Measurements from ENCODE around the gene METTL25. TPM values are rescaled to one million over a fixed set of nuclear protein-coding genes. Genes with fewer than 3 reads are reported as not detected.

METTL25 gene
- total and polyA plus RNA-seq, 5 experiments from 2014 or later, result 8.2 to 20.3 (median 12.4) TPM

GRCh38 chr12:82476511-82476910, 118.2 kb downstream of the METTL25 start:
- DNase-seq (no peak), ATAC-seq (no peak)
- POLR2A ChIA-PET, result no interaction called here
- H3K36me3 Mint-ChIP-seq, result peaks cover 36 to 68% (median 57%) of the 10 kb centered on the region in 3 donors
- H3K4me3 Mint-ChIP-seq, result no peak overlapping the region
- H3K9me3 Mint-ChIP-seq, result peaks cover 0 to 32% (median 13%) of the 10 kb centered on the region in 9 donors
- H3K27me3 Mint-ChIP-seq, result no peaks in the 10 kb centered on the region
- peaks cover 0 to 3% (median under 1%) of the 10 kb centered on the region in 4 donors for H3K4me1 Mint-ChIP-seq
- no peak overlapping the region for H3K27ac Mint-ChIP-seq

- peaks cover 10 to 39% (median 25%) of the 10 kb centered on the region in 9 donors for H3K9me3 Mint-ChIP-seq
- no peak for DNase-seq
- H3K4me3 Mint-ChIP-seq, result no peak overlapping the region
- H3K27me3 Mint-ChIP-seq, result no peaks in the 10 kb centered on the region
- H3K4me1 Mint-ChIP-seq, result peaks cover 0 to 2% (median 0%) of the 10 kb centered on the region in 4 donors
- H3K36me3 Mint-ChIP-seq, result peaks cover 28 to 46% (median 37%) of the 10 kb centered on the region in 3 donors
- no peak for ATAC-seq
- no peak overlapping the region for H3K27ac Mint-ChIP-seq
- POLR2A ChIA-PET, result no interaction called here
Observed at GRCh38 chr12:82479511-82479910, 121.2 kb downstream of the METTL25 start.

- no peak for DNase-seq
- Mint-ChIP-seq H3K4me3 (no peak overlapping the region), H3K36me3 (peaks cover 21 to 38% (median 32%) of the 10 kb centered on the region in 3 donors), H3K9me3 (peaks cover 14 to 47% (median 29%) of the 10 kb centered on the region in 9 donors), H3K27ac (no peak overlapping the region), H3K4me1 (no peaks in the 10 kb centered on the region), H3K27me3 (no peaks in the 10 kb centered on the region)
- POLR2A ChIA-PET, result no interaction called here
- no peak for ATAC-seq
Observed at GRCh38 chr12:82480606-82481005, 122.3 kb downstream of the METTL25 start.

GRCh38 chr12:82481954-82482353, 123.6 kb downstream of the METTL25 start:
- no peak for DNase-seq
- Mint-ChIP-seq H3K27ac (no peak overlapping the region), H3K4me1 (no peaks in the 10 kb centered on the region), H3K9me3 (peaks cover 14 to 60% (median 37%) of the 10 kb centered on the region in 9 donors), H3K36me3 (peaks cover 17 to 32% (median 29%) of the 10 kb centered on the region in 3 donors), H3K27me3 (no peaks in the 10 kb centered on the region), H3K4me3 (no peak overlapping the region)
- no peak for ATAC-seq
- POLR2A ChIA-PET, result no interaction called here

GRCh38 chr12:82486524-82487235, 128.4 kb downstream of the METTL25 start:
- no peaks in the 10 kb centered on the region for H3K4me1 Mint-ChIP-seq

GRCh38 chr12:82504409-82504808, 146.1 kb downstream of the METTL25 start:
- H3K27ac Mint-ChIP-seq, result no peak overlapping the region
- no peak for ATAC-seq
- POLR2A ChIA-PET, result no interaction called here

More at GRCh38 chr12:82486524-82487235, 128.4 kb downstream of the METTL25 start:
- Mint-ChIP-seq H3K36me3 (peaks cover 0 to 38% (median 7%) of the 10 kb centered on the region in 3 donors), H3K27me3 (no peaks in the 10 kb centered on the region), H3K4me3 (no peak overlapping the region), H3K27ac (no peak overlapping the region), H3K9me3 (peaks cover 25 to 83% (median 52%) of the 10 kb centered on the region in 9 donors)
- no peak for DNase-seq
- POLR2A ChIA-PET, result no interaction called here
- no peak for ATAC-seq

GRCh38 chr12:82505150-82505549, 146.8 kb downstream of the METTL25 start:
- POLR2A ChIA-PET, result no interaction called here
- H3K4me1 Mint-ChIP-seq, result no peaks in the 10 kb centered on the region
- no peaks in the 10 kb centered on the region for H3K36me3 Mint-ChIP-seq
- no peak overlapping the region for H3K4me3 Mint-ChIP-seq
- no peak overlapping the region for H3K27ac Mint-ChIP-seq
- no peaks in the 10 kb centered on the region for H3K9me3 Mint-ChIP-seq
- peaks cover 6 to 29% (median 11%) of the 10 kb centered on the region in 5 donors for H3K27me3 Mint-ChIP-seq
- DNase-seq, result no peak
- ATAC-seq, result no peak

More at GRCh38 chr12:82504409-82504808, 146.1 kb downstream of the METTL25 start:
- H3K4me1 Mint-ChIP-seq, result no peaks in the 10 kb centered on the region
- DNase-seq, result no peak
- H3K9me3 Mint-ChIP-seq, result no peaks in the 10 kb centered on the region
- H3K27me3 Mint-ChIP-seq, result peaks cover 6 to 29% (median 11%) of the 10 kb centered on the region in 5 donors
- H3K4me3 Mint-ChIP-seq, result no peak overlapping the region
- H3K36me3 Mint-ChIP-seq, result peaks cover 0 to under 1% (median 0%) of the 10 kb centered on the region in 3 donors

GRCh38 chr12:82507686-82508085, 149.4 kb downstream of the METTL25 start:
- POLR2A ChIA-PET, result no interaction called here
- Mint-ChIP-seq H3K36me3 (no peaks in the 10 kb centered on the region), H3K4me3 (no peak overlapping the region), H3K27ac (no peak overlapping the region), H3K27me3 (peaks cover 3 to 23% (median 11%) of the 10 kb centered on the region in 5 donors), H3K4me1 (no peaks in the 10 kb centered on the region), H3K9me3 (no peaks in the 10 kb centered on the region)
- ATAC-seq, result no peak
- no peak for DNase-seq

- POLR2A ChIA-PET, result no interaction called here
- ATAC-seq, result no peak
- H3K4me1 Mint-ChIP-seq, result no peaks in the 10 kb centered on the region
- H3K27me3 Mint-ChIP-seq, result peaks cover 0 to 3% (median 0%) of the 10 kb centered on the region in 5 donors
- H3K9me3 Mint-ChIP-seq, result no peaks in the 10 kb centered on the region
- H3K4me3 Mint-ChIP-seq, result no peak overlapping the region
- no peak overlapping the region for H3K27ac Mint-ChIP-seq
- DNase-seq, result no peak
- no peaks in the 10 kb centered on the region for H3K36me3 Mint-ChIP-seq
Observed at GRCh38 chr12:82510386-82510785, 152.1 kb downstream of the METTL25 start.

GRCh38 chr12:82514880-82515279, 156.6 kb downstream of the METTL25 start:
- POLR2A ChIA-PET, result no interaction called here
- Mint-ChIP-seq H3K36me3 (no peaks in the 10 kb centered on the region), H3K4me1 (no peaks in the 10 kb centered on the region), H3K4me3 (no peak overlapping the region), H3K27me3 (peaks cover 0 to 3% (median 0%) of the 10 kb centered on the region in 5 donors), H3K27ac (no peak overlapping the region), H3K9me3 (peaks cover 0 to 2% (median 0%) of the 10 kb centered on the region in 9 donors)
- DNase-seq, result no peak
- no peak for ATAC-seq

GRCh38 chr12:82515652-82516051, 157.3 kb downstream of the METTL25 start:
- DNase-seq, result no peak
- H3K36me3 Mint-ChIP-seq, result no peaks in the 10 kb centered on the region
- no peak overlapping the region for H3K4me3 Mint-ChIP-seq
- no peak for ATAC-seq
- peaks cover 0 to 2% (median 0%) of the 10 kb centered on the region in 9 donors for H3K9me3 Mint-ChIP-seq
- no peaks in the 10 kb centered on the region for H3K4me1 Mint-ChIP-seq
- H3K27ac Mint-ChIP-seq, result no peak overlapping the region
- H3K27me3 Mint-ChIP-seq, result peaks cover 0 to 3% (median 0%) of the 10 kb centered on the region in 5 donors
- POLR2A ChIA-PET, result no interaction called here

GRCh38 chr12:82517027-82517426, 158.7 kb downstream of the METTL25 start:
- Mint-ChIP-seq H3K9me3 (peaks cover 0 to 2% (median 0%) of the 10 kb centered on the region in 9 donors), H3K4me3 (no peak overlapping the region), H3K4me1 (no peaks in the 10 kb centered on the region), H3K27ac (no peak overlapping the region), H3K36me3 (no peaks in the 10 kb centered on the region), H3K27me3 (peaks cover 0 to 3% (median 0%) of the 10 kb centered on the region in 5 donors)
- no peak for DNase-seq
- no peak for ATAC-seq
- POLR2A ChIA-PET, result no interaction called here

GRCh38 chr12:82517808-82518207, 159.5 kb downstream of the METTL25 start:
- Mint-ChIP-seq H3K9me3 (peaks cover 0 to 2% (median 0%) of the 10 kb centered on the region in 9 donors), H3K4me1 (no peaks in the 10 kb centered on the region), H3K27ac (no peak overlapping the region), H3K4me3 (no peak overlapping the region), H3K36me3 (no peaks in the 10 kb centered on the region), H3K27me3 (peaks cover 0 to 3% (median 0%) of the 10 kb centered on the region in 5 donors)
- ATAC-seq (no peak), DNase-seq (no peak)
- POLR2A ChIA-PET, result no interaction called here

Data from naive thymus-derived CD8-positive, alpha-beta T cell (primary cell).